Erythroblast (primary cell): ENCODE measurements around the gene CWC27.

Experiments
- GATA1 ChIP-seq: IDR thresholded peaks from 2 replicates; pipeline ENCODE4 v1.6.1; 2011; ENCODE audit warnings: low read depth, mild to moderate bottlenecking, control low read depth, low read length, moderate library complexity
- POLR2A ChIP-seq: IDR thresholded peaks from 2 replicates; pipeline ENCODE4 v1.6.1; 2011; ENCODE audit warnings: mild to moderate bottlenecking, low read length

GRCh38 chr5:64811050-64811640, 42.4 kb downstream of the CWC27 start:
- TF ChIP-seq POLR2A (no peak), GATA1 (no peak)
